ENCODE measurements around the gene NUDT22.
"Not testable (repeated sequence)": the region's sequence is repeated elsewhere in the genome, so short reads cannot be mapped to it uniquely, and the experiment has no call there.

The NUDT22 gene

DNA sequence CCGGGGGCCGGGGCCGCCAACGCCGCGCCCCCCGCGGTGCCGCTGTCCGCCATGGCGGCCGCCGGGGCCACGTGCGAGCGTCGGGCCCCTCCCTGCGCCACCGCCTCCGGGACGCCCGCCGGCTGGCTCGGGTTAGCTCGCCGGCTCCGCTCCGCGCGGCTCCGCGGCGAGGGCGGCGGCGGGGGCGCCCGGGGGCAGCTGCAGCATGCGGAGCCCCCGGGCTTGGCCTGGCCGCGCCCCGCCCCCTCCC lies 20.5 kb downstream of the NUDT22 start:
- not testable (repeated sequence) for H3K27ac ChIP-seq (ENCODE audit: low read depth, low read length); H3K27me3 ChIP-seq (ENCODE audit: control insufficient read depth in 1 of 2, insufficient read depth in 2 of 2, low read length in 2 of 2); H3K4me3 ChIP-seq (ENCODE audit: low read depth in 1 of 2, low read length in 2 of 2); H3K9ac ChIP-seq (ENCODE audit: low read length); H3K9me3 ChIP-seq (ENCODE audit: low read length)
- H3K36me3 ChIP-seq (ENCODE audit: insufficient read depth, low read length): peaks cover 13% of the 10 kb centered on the region
- peaks cover 23% of the 10 kb centered on the region for H3K4me1 ChIP-seq (ENCODE audit: insufficient read depth, low read length)

- peaks cover 27% of the 10 kb centered on the region for H3K4me1 ChIP-seq (ENCODE audit: insufficient read depth, low read length)
- peaks cover 13% of the 10 kb centered on the region for H3K36me3 ChIP-seq (ENCODE audit: insufficient read depth, low read length)
- H3K4me3 ChIP-seq (ENCODE audit: low read depth in 1 of 2, low read length in 2 of 2): peak within 1 kb of the TSS; percentile 72 to 100
- no peaks in the 10 kb centered on the region for H3K9me3 ChIP-seq (ENCODE audit: low read length)
- no peaks in the 10 kb centered on the region for H3K27me3 ChIP-seq (ENCODE audit: control insufficient read depth in 1 of 2, insufficient read depth in 2 of 2, low read length in 2 of 2)
- peak within 1 kb of the TSS; percentile 86 for H3K27ac ChIP-seq (ENCODE audit: low read depth, low read length)
- H3K9ac ChIP-seq (ENCODE audit: low read length): peak within 1 kb of the TSS; percentile 84
These were observed 21.0 kb downstream of the NUDT22 start, which contains the start of gene PPP1R14B for GRCh38 chr11:64246871-64247728. TSS of gene PPP1R14B (minus strand) at chr11:64246943. CDS start at chr11:64246673, 270 bp downstream.

- Histone ChIP-seq H3K27me3 (ENCODE audit: control insufficient read depth in 1 of 2, insufficient read depth in 2 of 2, low read length in 2 of 2) (no peaks in the 10 kb centered on the region), H3K9ac (ENCODE audit: low read length) (no peak overlapping the region), H3K27ac (ENCODE audit: low read depth, low read length) (peak overlapping the region; percentile 85), H3K36me3 (ENCODE audit: insufficient read depth, low read length) (peaks cover 13% of the 10 kb centered on the region), H3K4me3 (ENCODE audit: low read depth in 1 of 2, low read length in 2 of 2) (peak overlapping the region; percentile 66 to 100), H3K4me1 (ENCODE audit: insufficient read depth, low read length) (peaks cover 35% of the 10 kb centered on the region), H3K9me3 (ENCODE audit: low read length) (no peaks in the 10 kb centered on the region)
These were observed 21.9 kb downstream of the NUDT22 start for GRCh38 chr11:64247729-64248531.

DNA sequence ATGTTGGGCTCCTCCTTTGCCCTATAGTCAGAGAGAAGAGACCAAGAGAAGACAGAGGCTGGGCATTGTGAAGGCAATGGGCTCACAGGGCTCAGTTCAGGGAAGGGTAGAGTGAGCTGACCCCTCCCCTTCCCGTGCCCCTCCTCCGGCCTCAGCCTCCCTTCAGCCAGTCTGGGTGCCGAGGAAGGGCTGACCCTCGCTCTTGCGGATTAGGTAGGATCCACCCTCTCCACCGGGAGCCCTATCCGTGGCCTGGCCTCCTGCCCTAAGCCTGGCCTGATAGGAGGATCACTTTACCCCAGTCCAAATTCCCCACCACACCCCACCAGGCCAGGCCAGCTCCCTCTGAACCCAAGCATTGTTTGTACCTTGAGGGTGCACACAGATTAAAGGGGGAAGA lies 22.5 kb downstream of the NUDT22 start:
- Histone ChIP-seq H3K36me3 (ENCODE audit: insufficient read depth, low read length) (peaks cover 8% of the 10 kb centered on the region), H3K27me3 (ENCODE audit: control insufficient read depth in 1 of 2, insufficient read depth in 2 of 2, low read length in 2 of 2) (no peaks in the 10 kb centered on the region), H3K9me3 (ENCODE audit: low read length) (no peaks in the 10 kb centered on the region), H3K9ac (ENCODE audit: low read length) (no peak overlapping the region), H3K4me1 (ENCODE audit: insufficient read depth, low read length) (peaks cover 38% of the 10 kb centered on the region), H3K27ac (ENCODE audit: low read depth, low read length) (no peak overlapping the region), H3K4me3 (ENCODE audit: low read depth in 1 of 2, low read length in 2 of 2) (no peak overlapping the region)

- Histone ChIP-seq H3K4me3 (ENCODE audit: low read depth in 1 of 2, low read length in 2 of 2) (no peak overlapping the region), H3K36me3 (ENCODE audit: insufficient read depth, low read length) (peaks cover 4% of the 10 kb centered on the region), H3K9ac (ENCODE audit: low read length) (no peak overlapping the region)
These were observed 23.0 kb downstream of the NUDT22 start for GRCh38 chr11:64249038-64249437.

GRCh38 chr11:64249563-64250414 lies 23.7 kb downstream of the NUDT22 start:
- H3K36me3 ChIP-seq (ENCODE audit: insufficient read depth, low read length): peaks cover 2% of the 10 kb centered on the region
- peaks cover 38% of the 10 kb centered on the region for H3K4me1 ChIP-seq (ENCODE audit: insufficient read depth, low read length)
- no peak overlapping the region for H3K4me3 ChIP-seq (ENCODE audit: low read depth in 1 of 2, low read length in 2 of 2)
- H3K9ac ChIP-seq (ENCODE audit: low read length): no peak overlapping the region
- H3K27ac ChIP-seq (ENCODE audit: low read depth, low read length): no peak overlapping the region
- no peaks in the 10 kb centered on the region for H3K27me3 ChIP-seq (ENCODE audit: control insufficient read depth in 1 of 2, insufficient read depth in 2 of 2, low read length in 2 of 2)
- H3K9me3 ChIP-seq (ENCODE audit: low read length): no peaks in the 10 kb centered on the region

More at GRCh38 chr11:64249038-64249437, 23.0 kb downstream of the NUDT22 start:
- Histone ChIP-seq H3K4me1 (ENCODE audit: insufficient read depth, low read length) (peaks cover 38% of the 10 kb centered on the region), H3K27ac (ENCODE audit: low read depth, low read length) (no peak overlapping the region), H3K27me3 (ENCODE audit: control insufficient read depth in 1 of 2, insufficient read depth in 2 of 2, low read length in 2 of 2) (no peaks in the 10 kb centered on the region), H3K9me3 (ENCODE audit: low read length) (no peaks in the 10 kb centered on the region)

DNA sequence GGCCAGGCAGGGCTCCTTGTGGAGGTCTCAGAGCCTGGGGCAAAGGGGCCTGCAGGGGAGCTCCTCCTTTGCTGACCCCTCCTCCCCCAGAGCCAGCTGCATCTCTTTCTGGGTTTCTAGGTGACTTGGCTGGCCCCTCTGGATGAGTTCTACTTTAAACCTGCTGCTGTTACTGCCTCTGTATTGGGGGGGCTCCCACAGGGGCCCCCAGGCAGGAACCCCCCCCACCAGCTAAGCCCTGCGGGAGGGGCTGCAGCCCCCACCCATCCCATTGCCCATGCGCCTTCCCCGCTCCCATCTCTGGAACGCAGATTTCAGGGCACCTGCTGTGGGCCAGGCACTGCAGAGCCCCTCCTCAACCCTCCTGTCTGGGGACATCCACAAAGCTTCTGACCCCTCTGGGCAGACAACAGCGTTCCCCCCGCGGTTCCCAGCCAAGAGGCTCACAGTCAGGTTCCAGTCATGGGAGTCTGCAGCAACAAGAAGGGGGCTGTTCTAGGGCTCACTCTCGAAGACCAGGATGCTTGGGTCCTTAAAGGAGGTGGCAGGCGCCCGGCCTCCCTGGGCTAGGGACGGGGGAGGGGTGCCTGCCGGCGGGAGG lies 24.4 kb downstream of the NUDT22 start:
- Histone ChIP-seq H3K4me3 (ENCODE audit: low read depth in 1 of 2, low read length in 2 of 2) (peak overlapping the region in 1 of 2 donors; percentile 55), H3K9me3 (ENCODE audit: low read length) (no peaks in the 10 kb centered on the region), H3K36me3 (ENCODE audit: insufficient read depth, low read length) (peaks cover 9% of the 10 kb centered on the region), H3K27ac (ENCODE audit: low read depth, low read length) (no peak overlapping the region), H3K9ac (ENCODE audit: low read length) (peak overlapping the region; percentile 49), H3K4me1 (ENCODE audit: insufficient read depth, low read length) (peaks cover 31% of the 10 kb centered on the region), H3K27me3 (ENCODE audit: control insufficient read depth in 1 of 2, insufficient read depth in 2 of 2, low read length in 2 of 2) (no peaks in the 10 kb centered on the region)

- Histone ChIP-seq H3K27ac (ENCODE audit: low read depth, low read length) (peak within 1 kb of the TSS; percentile 20), H3K9me3 (ENCODE audit: low read length) (no peaks in the 10 kb centered on the region), H3K4me3 (ENCODE audit: low read depth in 1 of 2, low read length in 2 of 2) (peak within 1 kb of the TSS; percentile 82 to 90), H3K27me3 (ENCODE audit: control insufficient read depth in 1 of 2, insufficient read depth in 2 of 2, low read length in 2 of 2) (no peaks in the 10 kb centered on the region), H3K9ac (ENCODE audit: low read length) (peak within 1 kb of the TSS; percentile 53), H3K36me3 (ENCODE audit: insufficient read depth, low read length) (peaks cover 16% of the 10 kb centered on the region), H3K4me1 (ENCODE audit: insufficient read depth, low read length) (peaks cover 29% of the 10 kb centered on the region)
These were observed 25.1 kb downstream of the NUDT22 start, which contains the start of gene PLCB3 for GRCh38 chr11:64251016-64251752. TSS of gene PLCB3 (plus strand) at chr11:64251530. CDS start at chr11:64251650, 120 bp downstream.

DNA sequence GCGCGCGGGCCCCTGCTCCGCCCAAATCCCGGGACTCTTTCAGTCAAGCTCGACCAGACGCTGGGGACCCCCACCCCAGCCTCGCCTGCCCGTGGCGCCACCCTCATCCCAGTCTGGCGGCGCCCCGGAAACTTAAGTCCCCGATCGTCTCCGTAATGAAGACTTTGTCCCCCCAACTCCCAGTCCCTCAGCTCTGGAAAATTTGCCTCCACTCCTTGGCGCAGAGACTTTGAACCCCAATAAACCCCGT lies 25.6 kb downstream of the NUDT22 start:
- Histone ChIP-seq H3K9ac (ENCODE audit: low read length) (peak overlapping the region; percentile 53), H3K27ac (ENCODE audit: low read depth, low read length) (peak overlapping the region; percentile 20), H3K9me3 (ENCODE audit: low read length) (no peaks in the 10 kb centered on the region), H3K4me1 (ENCODE audit: insufficient read depth, low read length) (peaks cover 29% of the 10 kb centered on the region), H3K27me3 (ENCODE audit: control insufficient read depth in 1 of 2, insufficient read depth in 2 of 2, low read length in 2 of 2) (no peaks in the 10 kb centered on the region), H3K4me3 (ENCODE audit: low read depth in 1 of 2, low read length in 2 of 2) (peak overlapping the region; percentile 82 to 90), H3K36me3 (ENCODE audit: insufficient read depth, low read length) (peaks cover 20% of the 10 kb centered on the region)

DNA sequence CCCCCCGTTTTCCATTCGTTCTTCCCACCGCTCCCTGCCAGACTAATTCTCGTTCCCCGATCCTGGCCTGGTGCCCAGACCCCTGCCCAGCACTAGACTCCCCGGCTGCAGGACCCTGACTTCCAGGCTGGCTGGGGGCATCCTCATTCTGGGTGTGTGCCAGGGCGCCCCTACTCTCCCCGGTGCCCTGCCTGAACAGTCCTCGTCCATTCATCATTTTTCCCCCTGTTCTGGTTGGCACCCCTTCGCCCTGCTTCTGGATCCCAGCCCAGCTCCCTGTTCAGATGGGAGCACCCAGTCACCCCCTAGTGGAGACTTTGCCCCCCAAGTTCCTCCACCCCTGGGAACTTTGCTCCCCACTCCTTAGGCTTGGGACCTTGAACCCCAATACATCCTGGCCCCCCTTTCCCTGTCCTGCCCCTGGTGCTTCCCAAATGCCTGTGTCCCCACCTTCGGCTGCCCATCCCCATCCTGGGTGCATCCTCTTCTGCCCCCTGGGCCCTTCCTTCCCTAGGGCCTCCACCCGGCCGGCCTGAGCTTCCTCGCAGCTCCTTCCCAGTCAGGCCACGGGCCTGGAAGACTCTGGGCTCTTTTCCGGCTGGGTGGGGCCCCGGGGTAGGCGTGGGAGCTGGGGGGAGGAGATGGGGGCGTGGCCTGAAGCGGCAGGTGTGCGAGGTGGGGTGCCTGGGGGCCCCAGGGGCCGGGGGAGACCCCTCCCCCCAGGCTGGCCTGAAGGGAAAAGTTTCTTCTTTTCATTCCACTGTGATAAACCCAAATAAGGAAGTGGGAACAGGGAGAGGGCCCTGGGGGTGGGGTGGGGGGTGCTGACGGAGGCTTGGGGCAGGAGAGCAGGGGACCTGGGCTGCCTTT lies 26.2 kb downstream of the NUDT22 start:
- H3K9me3 ChIP-seq (ENCODE audit: low read length): no peaks in the 10 kb centered on the region
- peaks cover 29% of the 10 kb centered on the region for H3K4me1 ChIP-seq (ENCODE audit: insufficient read depth, low read length)
- peak overlapping the region; percentile 20 for H3K27ac ChIP-seq (ENCODE audit: low read depth, low read length)
- peak overlapping the region; percentile 53 for H3K9ac ChIP-seq (ENCODE audit: low read length)
- H3K27me3 ChIP-seq (ENCODE audit: control insufficient read depth in 1 of 2, insufficient read depth in 2 of 2, low read length in 2 of 2): no peaks in the 10 kb centered on the region
- peaks cover 20% of the 10 kb centered on the region for H3K36me3 ChIP-seq (ENCODE audit: insufficient read depth, low read length)
- H3K4me3 ChIP-seq (ENCODE audit: low read depth in 1 of 2, low read length in 2 of 2): peak overlapping the region; percentile 82 to 90

Measured in muscle layer of colon (tissue), 2 donors.